ENCODE measurements around the gene SLA2. TPM values are rescaled to one million over a fixed set of nuclear protein-coding genes. Genes with fewer than 3 reads are reported as not detected.

The SLA2 gene
- total and polyA plus RNA-seq, 8 donors, result 0.13 to 0.34 (median 0.22) TPM; not detected in 1

DNA sequence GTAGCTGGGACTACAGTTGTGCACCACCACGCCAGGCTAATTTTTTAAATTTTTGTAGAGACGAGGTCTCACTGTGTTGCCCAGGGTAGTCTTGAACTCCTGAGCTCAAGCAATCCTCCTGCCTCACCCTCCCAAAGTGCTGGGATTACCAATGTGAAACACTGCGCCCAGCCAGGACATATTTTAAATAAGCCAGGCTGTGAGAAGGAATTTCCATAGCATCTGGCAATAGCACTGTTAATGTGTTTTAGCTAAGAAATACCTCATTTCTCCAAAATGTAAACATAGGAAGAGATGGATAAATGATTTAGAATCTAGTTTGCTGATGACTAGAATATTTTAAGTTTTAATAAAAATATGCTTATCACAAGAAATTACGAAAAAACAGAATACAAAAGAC is 27.0 kb upstream of the SLA2 start:
- intact Hi-C loops (cut with DNase I), result no loop called here
- Histone ChIP-seq H3K4me3 (no peak overlapping the region), H3K9me3 (no peaks in the 10 kb centered on the region), H3K27ac (no peak overlapping the region), H3K4me1 (no peaks in the 10 kb centered on the region), H3K36me3 (peaks cover 0 to 6% (median 0%) of the 10 kb centered on the region in 3 donors), H3K27me3 (no peaks in the 10 kb centered on the region)
- TF ChIP-seq, protein P1, sequence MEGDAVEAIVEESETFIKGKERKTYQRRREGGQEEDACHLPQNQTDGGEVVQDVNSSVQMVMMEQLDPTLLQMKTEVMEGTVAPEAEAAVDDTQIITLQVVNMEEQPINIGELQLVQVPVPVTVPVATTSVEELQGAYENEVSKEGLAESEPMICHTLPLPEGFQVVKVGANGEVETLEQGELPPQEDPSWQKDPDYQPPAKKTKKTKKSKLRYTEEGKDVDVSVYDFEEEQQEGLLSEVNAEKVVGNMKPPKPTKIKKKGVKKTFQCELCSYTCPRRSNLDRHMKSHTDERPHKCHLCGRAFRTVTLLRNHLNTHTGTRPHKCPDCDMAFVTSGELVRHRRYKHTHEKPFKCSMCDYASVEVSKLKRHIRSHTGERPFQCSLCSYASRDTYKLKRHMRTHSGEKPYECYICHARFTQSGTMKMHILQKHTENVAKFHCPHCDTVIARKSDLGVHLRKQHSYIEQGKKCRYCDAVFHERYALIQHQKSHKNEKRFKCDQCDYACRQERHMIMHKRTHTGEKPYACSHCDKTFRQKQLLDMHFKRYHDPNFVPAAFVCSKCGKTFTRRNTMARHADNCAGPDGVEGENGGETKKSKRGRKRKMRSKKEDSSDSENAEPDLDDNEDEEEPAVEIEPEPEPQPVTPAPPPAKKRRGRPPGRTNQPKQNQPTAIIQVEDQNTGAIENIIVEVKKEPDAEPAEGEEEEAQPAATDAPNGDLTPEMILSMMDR (IDR thresholded peaks at IDR 0.05), result no peak
- DNase-seq, result no peak
- no peak for FAIRE-seq
- WGBS, 2 donors, result 93 to 94% methylated on average over 4 of the region's 4 CpGs
- no peak for ATAC-seq

DNA sequence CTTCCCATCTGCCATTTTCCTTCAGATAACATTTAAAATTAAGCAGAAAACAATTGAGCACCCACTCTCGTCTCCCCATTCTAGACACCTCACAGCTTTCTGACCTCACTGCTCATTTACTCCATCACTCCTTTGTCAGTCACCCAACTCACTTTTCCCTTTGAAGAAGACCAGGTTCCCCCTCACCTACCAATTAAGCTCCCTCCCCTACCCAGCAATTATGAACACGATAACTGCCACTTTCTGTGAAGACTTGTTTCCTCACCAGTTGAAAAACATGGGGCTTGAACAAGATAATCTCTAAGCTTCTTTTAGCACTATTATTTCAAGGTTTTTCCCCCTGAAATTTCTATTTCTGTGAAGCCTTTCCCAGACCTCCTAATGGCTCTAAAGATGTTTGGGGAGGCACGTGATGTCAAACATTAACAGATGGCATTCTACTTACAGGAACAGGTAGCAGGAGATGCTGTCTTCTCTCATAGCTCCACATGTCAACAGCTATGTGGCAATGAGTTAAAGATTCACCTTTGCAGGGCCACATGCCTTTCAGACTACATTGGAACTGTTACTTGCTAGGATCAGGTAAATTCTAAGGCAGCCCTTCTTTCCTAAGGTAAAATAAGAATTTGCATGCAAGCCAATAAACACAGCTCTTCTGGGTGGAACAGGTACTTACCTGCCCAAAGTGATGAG is 24.8 kb upstream of the SLA2 start:
- ATAC-seq (no peak), FAIRE-seq (no peak), DNase-seq (no peak)
- TF ChIP-seq, protein P1 (IDR thresholded peaks at IDR 0.05), result no peak
- no peak overlapping the region for H3K4me3 ChIP-seq
- intact Hi-C loops (cut with DNase I), result no loop called here
- no peaks in the 10 kb centered on the region for H3K9me3 ChIP-seq
- no peaks in the 10 kb centered on the region for H3K27me3 ChIP-seq
- no peaks in the 10 kb centered on the region for H3K4me1 ChIP-seq
- 83% methylated on average over 3 of the region's 3 CpGs for WGBS, 2 donors
- H3K27ac ChIP-seq, result no peak overlapping the region
- peaks cover 0 to 6% (median 0%) of the 10 kb centered on the region in 3 donors for H3K36me3 ChIP-seq

DNA sequence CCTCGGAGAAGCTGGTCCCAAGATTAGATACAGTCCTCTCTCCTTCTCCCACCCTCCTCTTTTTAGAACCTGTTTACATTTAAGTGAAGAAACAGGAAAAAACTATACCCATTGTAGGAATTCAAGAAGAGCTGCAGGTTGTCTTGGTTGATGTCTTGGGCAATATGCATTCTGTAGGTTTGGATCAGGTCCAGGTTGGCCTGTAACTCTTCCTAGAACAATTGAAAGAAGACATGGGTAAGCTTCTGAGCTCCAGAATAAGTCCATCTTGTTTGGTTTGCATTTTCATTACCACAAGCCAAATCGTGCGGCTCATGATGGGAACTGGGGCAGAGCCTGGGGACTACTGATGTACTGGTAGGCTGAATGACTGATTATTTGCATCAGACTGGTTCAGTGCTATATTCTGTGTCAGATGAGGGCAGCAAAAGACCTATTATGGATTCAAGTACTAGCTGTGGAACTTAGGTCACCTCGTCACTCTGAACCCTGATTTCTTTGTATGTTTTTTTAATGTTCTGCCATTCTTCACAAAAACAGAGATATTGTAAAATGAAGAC is 20.3 kb upstream of the SLA2 start:
- peaks cover 0 to 12% (median 0%) of the 10 kb centered on the region in 3 donors for H3K36me3 ChIP-seq
- whole genome bisulfite sequencing, 2 donors, result 77 to 79% methylated on average over 4 of the region's 4 CpGs
- H3K27ac ChIP-seq, result no peak overlapping the region
- no peaks in the 10 kb centered on the region for H3K4me1 ChIP-seq
- no peak overlapping the region for H3K4me3 ChIP-seq
- FAIRE-seq, result no peak
- ATAC-seq, result peak in 2 of 4 donors; percentile 37 to 44
- TF ChIP-seq, protein P1 (IDR thresholded peaks at IDR 0.05), result no peak
- H3K27me3 ChIP-seq, result no peaks in the 10 kb centered on the region
- DNase-seq, result no peak
- intact Hi-C loops (cut with DNase I), result no loop called here
- no peaks in the 10 kb centered on the region for H3K9me3 ChIP-seq

DNA sequence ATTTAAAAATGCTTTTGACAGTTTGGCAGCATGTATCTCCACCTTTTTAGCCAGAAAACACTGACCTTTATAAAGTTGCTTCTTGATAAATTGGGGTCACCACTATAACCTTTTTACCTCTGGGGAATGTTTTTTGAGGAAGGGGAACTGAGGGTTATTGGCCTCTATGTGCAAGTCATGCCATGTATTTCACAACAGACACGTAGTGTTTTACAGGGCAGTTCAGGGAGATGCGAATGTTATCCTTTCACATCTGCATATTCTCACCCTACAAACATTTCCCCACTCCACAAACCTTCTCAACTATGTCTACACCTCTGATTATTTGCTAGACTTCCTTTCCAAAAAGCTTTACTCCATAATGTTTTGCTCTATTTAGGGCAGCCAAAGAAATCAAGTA is 17.0 kb upstream of the SLA2 start:
- Histone ChIP-seq H3K27ac (no peak overlapping the region), H3K4me3 (no peak overlapping the region), H3K4me1 (no peaks in the 10 kb centered on the region), H3K9me3 (no peaks in the 10 kb centered on the region), H3K36me3 (peaks cover 0 to 7% (median 0%) of the 10 kb centered on the region in 3 donors), H3K27me3 (no peaks in the 10 kb centered on the region)
- DNase-seq (no peak), FAIRE-seq (no peak), ATAC-seq (no peak)
- intact Hi-C loops (cut with DNase I), result no loop called here
- WGBS, 2 donors, result 68 to 81% methylated on average over 2 of the region's 2 CpGs
- TF ChIP-seq, protein P1 (IDR thresholded peaks at IDR 0.05), result no peak

DNA sequence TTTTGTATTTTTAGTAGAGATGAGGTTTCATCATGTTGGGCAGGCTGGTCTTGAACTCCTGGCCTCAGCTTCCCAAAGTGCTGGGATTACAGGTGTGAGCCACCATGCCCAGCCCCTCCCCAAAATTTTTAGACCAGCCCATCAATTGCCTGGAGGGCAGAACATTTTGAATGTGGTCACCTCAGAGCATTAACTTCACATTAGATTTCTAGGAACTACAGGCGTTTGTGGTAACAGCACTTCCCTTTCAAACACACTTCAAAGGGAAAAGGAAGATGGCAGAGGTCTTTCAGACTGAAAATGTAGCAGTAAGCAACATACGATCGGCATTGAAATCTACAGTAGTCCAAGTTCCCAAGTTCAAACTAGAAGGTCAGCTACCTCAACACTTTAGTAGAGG is 12.3 kb upstream of the SLA2 start:
- H3K9me3 ChIP-seq, result no peaks in the 10 kb centered on the region
- no peaks in the 10 kb centered on the region for H3K27me3 ChIP-seq
- DNase-seq (no peak), FAIRE-seq (no peak), ATAC-seq (no peak)
- intact Hi-C loops (cut with DNase I), result no loop called here
- H3K36me3 ChIP-seq, result no peaks in the 10 kb centered on the region
- 85% methylated on average over 3 of the region's 3 CpGs for WGBS, 2 donors
- H3K27ac ChIP-seq, result no peak overlapping the region
- no peak overlapping the region for H3K4me3 ChIP-seq
- H3K4me1 ChIP-seq, result no peaks in the 10 kb centered on the region
- TF ChIP-seq, protein P1 (IDR thresholded peaks at IDR 0.05), result no peak

Data from pancreas (tissue), 10 donors.